ENCODE results near the gene CKAP4. TPM values are rescaled to one million over a fixed set of nuclear protein-coding genes. Genes with fewer than 3 reads are reported as not detected.

Gene CKAP4
- total and polyA plus RNA-seq, 2 experiments from 2014 or later = 32.3 to 58.8 TPM

DNA sequence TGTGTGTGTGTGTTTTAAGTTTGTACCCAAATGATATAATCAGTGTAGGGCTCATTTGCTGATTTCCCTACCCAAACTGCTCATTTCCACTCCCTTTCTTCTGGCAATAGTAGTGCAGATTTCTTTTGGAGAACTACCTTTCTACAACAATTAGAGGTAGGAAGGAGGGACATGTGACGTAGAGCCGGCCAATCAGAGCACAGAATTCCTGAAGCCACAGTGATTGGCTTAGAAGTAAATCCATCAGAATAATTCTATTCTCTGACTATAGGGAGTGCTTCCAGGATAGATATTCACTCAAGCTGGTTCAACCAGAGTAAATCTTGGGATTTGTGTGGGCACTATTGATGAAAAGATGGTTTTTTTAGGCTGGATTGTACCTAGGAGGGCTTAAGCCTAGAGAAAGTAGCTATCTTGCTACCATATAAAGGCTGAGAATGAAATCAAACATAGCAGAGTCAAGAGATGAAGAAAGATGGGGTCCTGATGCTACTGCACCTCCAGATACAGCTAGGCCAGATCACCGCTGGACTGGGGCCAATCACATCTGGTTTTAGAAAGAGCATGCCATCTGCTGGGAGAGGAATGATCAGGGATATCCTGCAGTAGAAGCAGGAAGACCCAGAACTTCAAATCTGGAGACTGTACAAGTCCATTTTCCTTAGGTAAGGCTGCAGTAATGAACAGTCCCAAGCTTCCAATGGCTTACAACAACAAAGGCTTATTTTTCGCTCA, 55.0 kb downstream of the CKAP4 start:
- Histone ChIP-seq H3K27ac (ENCODE audit: low read depth) (no peak overlapping the region), H3K4me1 (ENCODE audit: insufficient read depth) (peaks cover 3% of the 10 kb centered on the region; the same call in 1 of the 2 replicates), H3K4me3 (no peak overlapping the region), H3K4me2 (no peak overlapping the region), H3K9me2 (ENCODE audit: insufficient read depth) (0 out of 2 replicates have a peak, but pooled peaks cover 6% of the 10 kb centered on the region), H4K20me1 (replicated peaks; ENCODE audit: insufficient read depth) (no peaks in the 10 kb centered on the region), H3F3A (replicated peaks; ENCODE audit: low read depth) (no peaks in the 10 kb centered on the region), H3K79me2 (replicated peaks; ENCODE audit: insufficient read depth) (no peaks in the 10 kb centered on the region), H3K27me3 (ENCODE audit: insufficient read depth) (no peaks in the 10 kb centered on the region), H2AFZ (peak overlapping the region; percentile 63; the same call in 1 of the 2 replicates), H3K36me3 (ENCODE audit: insufficient read depth) (no peaks in the 10 kb centered on the region)
- Mint-ChIP-seq H3K27ac (no peak overlapping the region), H3K4me3 (no peak overlapping the region), H3K9me3 (no peaks in the 10 kb centered on the region), H3K27me3 (ENCODE audit: insufficient read depth, low read depth, poor library complexity) (peaks cover 3% of the 10 kb centered on the region), H3K36me3 (ENCODE audit: low read depth) (no peaks in the 10 kb centered on the region), H3K4me1 (peaks cover 3% of the 10 kb centered on the region)
- DNase-seq (ENCODE audit: low spot score) = no peak
- no peak for TF ChIP-seq EZH2 (IDR thresholded peaks at IDR 0.05; ENCODE audit: low read depth, unreplicated experiment)
- no peak for TF ChIP-seq ZNF114 (CRISPR knock-in tag; IDR thresholded peaks at IDR 0.05)
- TF ChIP-seq, protein P1, sequence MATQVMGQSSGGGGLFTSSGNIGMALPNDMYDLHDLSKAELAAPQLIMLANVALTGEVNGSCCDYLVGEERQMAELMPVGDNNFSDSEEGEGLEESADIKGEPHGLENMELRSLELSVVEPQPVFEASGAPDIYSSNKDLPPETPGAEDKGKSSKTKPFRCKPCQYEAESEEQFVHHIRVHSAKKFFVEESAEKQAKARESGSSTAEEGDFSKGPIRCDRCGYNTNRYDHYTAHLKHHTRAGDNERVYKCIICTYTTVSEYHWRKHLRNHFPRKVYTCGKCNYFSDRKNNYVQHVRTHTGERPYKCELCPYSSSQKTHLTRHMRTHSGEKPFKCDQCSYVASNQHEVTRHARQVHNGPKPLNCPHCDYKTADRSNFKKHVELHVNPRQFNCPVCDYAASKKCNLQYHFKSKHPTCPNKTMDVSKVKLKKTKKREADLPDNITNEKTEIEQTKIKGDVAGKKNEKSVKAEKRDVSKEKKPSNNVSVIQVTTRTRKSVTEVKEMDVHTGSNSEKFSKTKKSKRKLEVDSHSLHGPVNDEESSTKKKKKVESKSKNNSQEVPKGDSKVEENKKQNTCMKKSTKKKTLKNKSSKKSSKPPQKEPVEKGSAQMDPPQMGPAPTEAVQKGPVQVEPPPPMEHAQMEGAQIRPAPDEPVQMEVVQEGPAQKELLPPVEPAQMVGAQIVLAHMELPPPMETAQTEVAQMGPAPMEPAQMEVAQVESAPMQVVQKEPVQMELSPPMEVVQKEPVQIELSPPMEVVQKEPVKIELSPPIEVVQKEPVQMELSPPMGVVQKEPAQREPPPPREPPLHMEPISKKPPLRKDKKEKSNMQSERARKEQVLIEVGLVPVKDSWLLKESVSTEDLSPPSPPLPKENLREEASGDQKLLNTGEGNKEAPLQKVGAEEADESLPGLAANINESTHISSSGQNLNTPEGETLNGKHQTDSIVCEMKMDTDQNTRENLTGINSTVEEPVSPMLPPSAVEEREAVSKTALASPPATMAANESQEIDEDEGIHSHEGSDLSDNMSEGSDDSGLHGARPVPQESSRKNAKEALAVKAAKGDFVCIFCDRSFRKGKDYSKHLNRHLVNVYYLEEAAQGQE (IDR thresholded peaks at IDR 0.05; ENCODE audit: unreplicated experiment) = no peak
- no peak for TF ChIP-seq JUNB (IDR thresholded peaks at IDR 0.05; ENCODE audit: unreplicated experiment)
- no peak for TF ChIP-seq STAT1 (IDR thresholded peaks at IDR 0.05; ENCODE audit: unreplicated experiment)
- no peak for TF ChIP-seq ZNF462 (CRISPR knock-in tag; IDR thresholded peaks at IDR 0.05)
- TF ChIP-seq POLR2AphosphoS5 (IDR thresholded peaks at IDR 0.05; ENCODE audit: low read depth) = no peak
- TF ChIP-seq EZH2phosphoT487 (IDR thresholded peaks at IDR 0.05; ENCODE audit: unreplicated experiment) = no peak
- TF ChIP-seq CREB1 (CRISPR knock-in tag; IDR thresholded peaks at IDR 0.05; ENCODE audit: low read depth) = no peak
- TF ChIP-seq ZNF331 (CRISPR knock-in tag; IDR thresholded peaks at IDR 0.05; ENCODE audit: low read depth) = no peak
- TF ChIP-seq, protein P2, sequence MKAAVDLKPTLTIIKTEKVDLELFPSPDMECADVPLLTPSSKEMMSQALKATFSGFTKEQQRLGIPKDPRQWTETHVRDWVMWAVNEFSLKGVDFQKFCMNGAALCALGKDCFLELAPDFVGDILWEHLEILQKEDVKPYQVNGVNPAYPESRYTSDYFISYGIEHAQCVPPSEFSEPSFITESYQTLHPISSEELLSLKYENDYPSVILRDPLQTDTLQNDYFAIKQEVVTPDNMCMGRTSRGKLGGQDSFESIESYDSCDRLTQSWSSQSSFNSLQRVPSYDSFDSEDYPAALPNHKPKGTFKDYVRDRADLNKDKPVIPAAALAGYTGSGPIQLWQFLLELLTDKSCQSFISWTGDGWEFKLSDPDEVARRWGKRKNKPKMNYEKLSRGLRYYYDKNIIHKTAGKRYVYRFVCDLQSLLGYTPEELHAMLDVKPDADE (IDR thresholded peaks at IDR 0.05) = no peak
- TF ChIP-seq, protein P3, sequence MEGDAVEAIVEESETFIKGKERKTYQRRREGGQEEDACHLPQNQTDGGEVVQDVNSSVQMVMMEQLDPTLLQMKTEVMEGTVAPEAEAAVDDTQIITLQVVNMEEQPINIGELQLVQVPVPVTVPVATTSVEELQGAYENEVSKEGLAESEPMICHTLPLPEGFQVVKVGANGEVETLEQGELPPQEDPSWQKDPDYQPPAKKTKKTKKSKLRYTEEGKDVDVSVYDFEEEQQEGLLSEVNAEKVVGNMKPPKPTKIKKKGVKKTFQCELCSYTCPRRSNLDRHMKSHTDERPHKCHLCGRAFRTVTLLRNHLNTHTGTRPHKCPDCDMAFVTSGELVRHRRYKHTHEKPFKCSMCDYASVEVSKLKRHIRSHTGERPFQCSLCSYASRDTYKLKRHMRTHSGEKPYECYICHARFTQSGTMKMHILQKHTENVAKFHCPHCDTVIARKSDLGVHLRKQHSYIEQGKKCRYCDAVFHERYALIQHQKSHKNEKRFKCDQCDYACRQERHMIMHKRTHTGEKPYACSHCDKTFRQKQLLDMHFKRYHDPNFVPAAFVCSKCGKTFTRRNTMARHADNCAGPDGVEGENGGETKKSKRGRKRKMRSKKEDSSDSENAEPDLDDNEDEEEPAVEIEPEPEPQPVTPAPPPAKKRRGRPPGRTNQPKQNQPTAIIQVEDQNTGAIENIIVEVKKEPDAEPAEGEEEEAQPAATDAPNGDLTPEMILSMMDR (conservative IDR thresholded peaks at IDR 0.05; ENCODE audit: low read depth in 2 of 2) = no peak
- TF ChIP-seq NANOG (IDR thresholded peaks at IDR 0.05; ENCODE audit: borderline replicate concordance) = no peak
- ATAC-seq = no peak
